Measurements from ENCODE around the gene RTCB. TPM values are rescaled to one million over a fixed set of nuclear protein-coding genes. Genes with fewer than 3 reads are reported as not detected.

RTCB gene
- total RNA-seq, 1 experiment from 2014 or later = 39.8 TPM

DNA sequence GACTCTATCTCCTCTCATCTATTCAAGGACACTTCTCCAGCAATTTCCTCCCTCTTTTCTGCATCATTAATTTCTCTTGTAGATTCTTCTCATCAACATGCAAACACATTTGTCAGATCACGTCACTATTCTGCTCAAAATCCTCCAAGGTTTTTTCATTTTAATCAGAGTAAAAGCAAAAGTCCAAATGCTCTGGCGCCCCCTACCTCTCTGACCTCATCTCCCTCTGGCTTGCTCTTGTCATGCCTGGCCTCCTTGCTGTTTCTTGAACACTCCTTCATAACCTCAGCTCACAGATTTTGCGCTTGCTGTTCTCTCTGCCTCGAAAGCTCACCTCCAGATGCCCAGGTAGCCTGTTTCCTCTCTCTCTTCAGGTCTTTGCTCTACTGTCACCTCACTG, 22.4 kb downstream of the RTCB start:
- no peaks in the 10 kb centered on the region for H3K79me2 ChIP-seq (ENCODE audit: low read length)
- peaks cover 50% of the 10 kb centered on the region; the same call in 1 of the 2 replicates for H3K36me3 ChIP-seq (ENCODE audit: insufficient read depth, low read length)
- no peak overlapping the region for H3K4me3 ChIP-seq (ENCODE audit: low read length)
- DNase-seq = peak; percentile 65
- no peaks in the 10 kb centered on the region for H3K4me1 ChIP-seq (ENCODE audit: low read length)
- no peak overlapping the region for H2AFZ ChIP-seq (ENCODE audit: low read length)
- no peaks in the 10 kb centered on the region for H3K9me2 ChIP-seq (replicated peaks; ENCODE audit: insufficient read depth, low read length)
- no peak overlapping the region for H3K27ac ChIP-seq (ENCODE audit: low read length)
- no peak overlapping the region for H3K9ac ChIP-seq (ENCODE audit: low read length)
- no peaks in the 10 kb centered on the region for H3K9me3 ChIP-seq (ENCODE audit: low read length)
- H4K20me1 ChIP-seq (ENCODE audit: insufficient read depth, low read depth, low read length) = 0 out of 2 replicates have a peak, but pooled peaks cover 4% of the 10 kb centered on the region
- no peaks in the 10 kb centered on the region for H3K27me3 ChIP-seq (ENCODE audit: low read length)
- no peak overlapping the region for H3K4me2 ChIP-seq (ENCODE audit: low read depth, low read length, poor library complexity, severe bottlenecking)

- H3K4me2 ChIP-seq (ENCODE audit: low read depth, low read length, poor library complexity, severe bottlenecking) = no peak overlapping the region
- H3K27me3 ChIP-seq (ENCODE audit: low read length) = no peaks in the 10 kb centered on the region
- H3K9me2 ChIP-seq (replicated peaks; ENCODE audit: insufficient read depth, low read length) = no peaks in the 10 kb centered on the region
- H3K36me3 ChIP-seq (ENCODE audit: insufficient read depth, low read length) = peaks cover 26% of the 10 kb centered on the region; the same call in 1 of the 2 replicates
- H3K4me1 ChIP-seq (ENCODE audit: low read length) = no peaks in the 10 kb centered on the region
- H4K20me1 ChIP-seq (ENCODE audit: insufficient read depth, low read depth, low read length) = 0 out of 2 replicates have a peak, but pooled peaks cover 4% of the 10 kb centered on the region
- no peak overlapping the region for H3K9ac ChIP-seq (ENCODE audit: low read length)
- no peaks in the 10 kb centered on the region for H3K9me3 ChIP-seq (ENCODE audit: low read length)
- H2AFZ ChIP-seq (ENCODE audit: low read length) = no peak overlapping the region
- DNase-seq = no peak
- H3K79me2 ChIP-seq (ENCODE audit: low read length) = no peaks in the 10 kb centered on the region
- H3K4me3 ChIP-seq (ENCODE audit: low read length) = no peak overlapping the region
- no peak overlapping the region for H3K27ac ChIP-seq (ENCODE audit: low read length)
Observed at GRCh38 chr22:32385681-32386080, 26.4 kb downstream of the RTCB start.

- no peak overlapping the region for H3K9ac ChIP-seq (ENCODE audit: low read length)
Observed at GRCh38 chr22:32380991-32381390, 31.1 kb downstream of the RTCB start.

DNA sequence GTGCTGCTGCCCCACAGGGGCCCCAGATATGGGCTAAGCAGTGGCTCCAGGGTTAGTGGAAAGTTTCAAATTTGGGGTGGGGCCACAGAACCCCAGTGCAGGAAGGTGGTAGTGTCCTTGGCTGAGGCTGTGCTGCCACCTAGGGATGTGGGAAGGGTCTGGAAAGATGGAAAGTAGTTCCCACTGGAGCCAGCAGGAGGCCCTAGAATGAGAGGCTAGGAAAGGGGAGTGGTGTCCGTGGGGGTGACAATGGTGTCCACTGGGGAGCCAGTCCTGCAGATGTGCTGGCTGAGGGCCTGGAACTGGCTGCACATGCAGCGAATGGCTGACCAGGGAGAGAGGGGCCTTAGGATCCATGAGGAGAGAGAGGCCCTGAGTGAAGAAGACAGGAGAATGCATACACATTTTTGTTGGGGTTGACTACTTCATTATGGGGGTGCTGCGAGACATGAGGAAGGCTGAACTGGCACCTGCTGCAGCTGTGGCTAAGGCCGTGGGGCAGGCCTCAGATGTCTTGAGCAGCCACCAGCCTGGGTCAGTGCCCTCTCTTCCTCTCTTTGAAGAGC, 33.3 kb downstream of the RTCB start:
- Histone ChIP-seq H3K9me2 (replicated peaks; ENCODE audit: insufficient read depth, low read length) (no peaks in the 10 kb centered on the region), H3K27me3 (ENCODE audit: low read length) (no peaks in the 10 kb centered on the region), H3K4me2 (ENCODE audit: low read depth, low read length, poor library complexity, severe bottlenecking) (no peak overlapping the region), H3K79me2 (ENCODE audit: low read length) (no peaks in the 10 kb centered on the region), H4K20me1 (ENCODE audit: insufficient read depth, low read depth, low read length) (no peaks in the 10 kb centered on the region), H3K4me3 (ENCODE audit: low read length) (no peak overlapping the region), H3K4me1 (ENCODE audit: low read length) (no peaks in the 10 kb centered on the region), H3K9ac (ENCODE audit: low read length) (no peak overlapping the region), H2AFZ (ENCODE audit: low read length) (no peak overlapping the region), H3K9me3 (ENCODE audit: low read length) (no peaks in the 10 kb centered on the region), H3K27ac (ENCODE audit: low read length) (no peak overlapping the region), H3K36me3 (ENCODE audit: insufficient read depth, low read length) (no peaks in the 10 kb centered on the region)
- peak; percentile 71 for DNase-seq

More at GRCh38 chr22:32380991-32381390, 31.1 kb downstream of the RTCB start:
- Histone ChIP-seq H3K4me3 (ENCODE audit: low read length) (no peak overlapping the region), H3K27ac (ENCODE audit: low read length) (no peak overlapping the region), H3K4me2 (ENCODE audit: low read depth, low read length, poor library complexity, severe bottlenecking) (no peak overlapping the region), H3K9me2 (replicated peaks; ENCODE audit: insufficient read depth, low read length) (no peaks in the 10 kb centered on the region), H2AFZ (ENCODE audit: low read length) (no peak overlapping the region), H3K4me1 (ENCODE audit: low read length) (no peaks in the 10 kb centered on the region), H3K27me3 (ENCODE audit: low read length) (no peaks in the 10 kb centered on the region), H4K20me1 (ENCODE audit: insufficient read depth, low read depth, low read length) (no peaks in the 10 kb centered on the region), H3K9me3 (ENCODE audit: low read length) (no peaks in the 10 kb centered on the region), H3K79me2 (ENCODE audit: low read length) (no peaks in the 10 kb centered on the region), H3K36me3 (ENCODE audit: insufficient read depth, low read length) (peaks cover 3% of the 10 kb centered on the region; the same call in 1 of the 2 replicates)
- DNase-seq = no peak

DNA sequence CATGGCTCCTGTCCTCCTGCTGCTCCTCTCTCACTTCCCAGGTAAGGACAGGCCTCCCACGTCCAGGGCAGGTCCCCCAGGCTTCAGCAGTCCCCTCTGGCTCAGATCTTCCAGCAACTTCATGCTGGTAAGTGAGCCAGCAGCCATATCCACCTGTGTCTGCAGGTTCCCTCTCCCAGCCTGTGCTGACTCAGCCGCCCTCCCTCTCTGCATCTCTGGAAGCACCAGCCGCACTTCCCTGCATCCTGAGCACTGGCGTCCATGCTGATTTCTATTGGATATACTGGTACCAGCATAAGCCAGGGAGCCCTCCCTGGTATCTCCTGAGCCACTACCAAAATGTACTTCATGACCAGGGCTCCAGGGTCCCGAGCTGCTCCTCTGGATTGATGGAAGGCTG, 35.4 kb downstream of the RTCB start:
- Histone ChIP-seq H3K4me2 (ENCODE audit: low read depth, low read length, poor library complexity, severe bottlenecking) (no peak overlapping the region), H3K9me2 (replicated peaks; ENCODE audit: insufficient read depth, low read length) (no peaks in the 10 kb centered on the region), H3K27me3 (ENCODE audit: low read length) (no peaks in the 10 kb centered on the region), H3K36me3 (ENCODE audit: insufficient read depth, low read length) (no peaks in the 10 kb centered on the region), H2AFZ (ENCODE audit: low read length) (no peak overlapping the region), H3K4me3 (ENCODE audit: low read length) (no peak overlapping the region), H3K27ac (ENCODE audit: low read length) (no peak overlapping the region), H3K4me1 (ENCODE audit: low read length) (no peaks in the 10 kb centered on the region), H3K9me3 (ENCODE audit: low read length) (no peaks in the 10 kb centered on the region), H3K9ac (ENCODE audit: low read length) (no peak overlapping the region), H4K20me1 (ENCODE audit: insufficient read depth, low read depth, low read length) (no peaks in the 10 kb centered on the region), H3K79me2 (ENCODE audit: low read length) (no peaks in the 10 kb centered on the region)
- DNase-seq = no peak

DNA sequence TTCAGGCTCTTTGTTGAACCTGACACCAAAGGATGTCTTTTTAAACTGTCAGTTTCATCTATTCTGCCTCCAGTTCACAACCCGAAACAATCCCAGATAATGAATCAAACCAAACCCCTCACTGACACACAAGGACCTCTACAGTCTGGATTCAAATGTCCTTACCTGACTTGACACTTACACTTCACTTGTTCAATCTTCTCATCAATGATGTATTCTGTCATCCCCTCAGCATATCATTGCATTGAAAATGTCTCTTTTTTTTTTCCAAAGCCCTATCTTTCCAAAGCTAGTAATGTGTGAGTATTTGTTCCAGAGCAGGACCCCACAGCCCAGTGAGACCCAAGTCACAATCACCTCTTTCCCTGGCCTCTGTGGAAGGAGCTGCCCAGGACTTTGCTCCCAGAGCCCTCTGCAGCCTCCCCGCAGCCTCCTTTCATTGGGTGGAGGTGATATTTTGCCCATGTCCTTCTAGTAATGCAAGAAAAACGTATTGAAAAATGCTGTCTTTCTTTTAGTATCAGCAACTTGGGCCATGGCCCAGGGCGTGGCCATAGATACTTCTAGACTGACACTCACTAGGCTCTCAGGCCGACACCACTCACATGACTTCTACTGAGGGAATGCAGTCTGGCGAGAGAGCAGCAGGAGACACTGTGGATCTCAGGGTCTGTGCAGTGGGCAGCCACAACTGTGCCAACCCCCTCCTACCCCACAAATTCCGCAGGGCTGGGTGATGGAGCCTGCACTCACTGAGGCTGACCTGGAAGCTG, 36.2 kb downstream of the RTCB start:
- Histone ChIP-seq H3K27ac (ENCODE audit: low read length) (no peak overlapping the region), H4K20me1 (ENCODE audit: insufficient read depth, low read depth, low read length) (no peaks in the 10 kb centered on the region), H3K4me2 (ENCODE audit: low read depth, low read length, poor library complexity, severe bottlenecking) (no peak overlapping the region), H3K9ac (ENCODE audit: low read length) (no peak overlapping the region), H2AFZ (ENCODE audit: low read length) (no peak overlapping the region), H3K36me3 (ENCODE audit: insufficient read depth, low read length) (no peaks in the 10 kb centered on the region), H3K79me2 (ENCODE audit: low read length) (no peaks in the 10 kb centered on the region), H3K4me3 (ENCODE audit: low read length) (no peak overlapping the region), H3K9me3 (ENCODE audit: low read length) (no peaks in the 10 kb centered on the region), H3K27me3 (ENCODE audit: low read length) (no peaks in the 10 kb centered on the region), H3K4me1 (ENCODE audit: low read length) (no peaks in the 10 kb centered on the region), H3K9me2 (replicated peaks; ENCODE audit: insufficient read depth, low read length) (no peaks in the 10 kb centered on the region)
- DNase-seq = no peak

DNA sequence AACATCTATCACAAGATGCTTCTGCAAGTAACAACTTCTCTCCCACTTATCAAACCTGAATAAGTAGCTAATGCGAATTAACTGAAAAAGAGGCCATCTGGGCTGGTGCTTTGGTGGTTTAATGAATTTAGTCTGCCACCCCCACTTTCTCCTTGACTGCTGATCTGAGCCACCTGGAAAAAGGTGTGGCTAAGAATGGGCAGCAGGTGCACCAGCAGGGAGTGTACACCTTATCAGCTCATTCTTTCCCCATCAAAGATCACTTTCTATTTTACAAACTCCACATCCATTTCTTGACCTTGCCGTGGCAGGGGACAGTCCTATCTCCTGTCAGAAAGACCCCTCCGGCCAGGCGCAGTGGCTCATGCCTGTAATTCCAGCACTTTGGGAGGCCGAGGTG, 47.8 kb downstream of the RTCB start:
- H3K27ac ChIP-seq (ENCODE audit: low read length) = no peak overlapping the region
- no peaks in the 10 kb centered on the region for H3K27me3 ChIP-seq (ENCODE audit: low read length)
- no peak for DNase-seq
- no peak overlapping the region for H3K4me2 ChIP-seq (ENCODE audit: low read depth, low read length, poor library complexity, severe bottlenecking)
- H3K4me3 ChIP-seq (ENCODE audit: low read length) = no peak overlapping the region
- no peaks in the 10 kb centered on the region for H3K36me3 ChIP-seq (ENCODE audit: insufficient read depth, low read length)
- H4K20me1 ChIP-seq (ENCODE audit: insufficient read depth, low read depth, low read length) = no peaks in the 10 kb centered on the region
- no peaks in the 10 kb centered on the region for H3K9me2 ChIP-seq (replicated peaks; ENCODE audit: insufficient read depth, low read length)
- no peak overlapping the region for H3K9ac ChIP-seq (ENCODE audit: low read length)
- H2AFZ ChIP-seq (ENCODE audit: low read length) = no peak overlapping the region
- H3K9me3 ChIP-seq (ENCODE audit: low read length) = no peaks in the 10 kb centered on the region
- H3K79me2 ChIP-seq (ENCODE audit: low read length) = no peaks in the 10 kb centered on the region
- H3K4me1 ChIP-seq (ENCODE audit: low read length) = no peaks in the 10 kb centered on the region

DNA sequence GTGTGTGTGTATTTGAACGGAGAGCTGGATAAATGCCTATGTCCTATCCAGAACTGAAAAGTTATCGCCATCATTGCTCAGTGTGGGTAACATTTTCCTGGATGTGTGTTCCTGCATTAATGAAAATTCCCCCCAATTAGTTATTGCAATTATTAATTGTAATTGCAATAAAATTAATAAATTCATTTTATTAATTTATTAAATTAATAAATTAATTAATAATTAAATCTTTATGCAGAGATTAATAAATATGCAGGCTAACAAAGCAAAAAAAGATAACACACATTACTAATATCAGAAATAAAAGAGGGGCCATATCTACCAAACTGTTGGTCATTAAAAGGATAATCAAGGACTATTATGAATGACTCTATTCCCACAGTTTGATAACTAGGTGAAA, 50.8 kb downstream of the RTCB start:
- H3K4me1 ChIP-seq (ENCODE audit: low read length) = no peaks in the 10 kb centered on the region
- no peak overlapping the region for H3K9ac ChIP-seq (ENCODE audit: low read length)
- no peaks in the 10 kb centered on the region for H4K20me1 ChIP-seq (ENCODE audit: insufficient read depth, low read depth, low read length)
- H3K9me3 ChIP-seq (ENCODE audit: low read length) = no peaks in the 10 kb centered on the region
- no peaks in the 10 kb centered on the region for H3K9me2 ChIP-seq (replicated peaks; ENCODE audit: insufficient read depth, low read length)
- no peak overlapping the region for H3K4me2 ChIP-seq (ENCODE audit: low read depth, low read length, poor library complexity, severe bottlenecking)
- DNase-seq = no peak
- H2AFZ ChIP-seq (ENCODE audit: low read length) = no peak overlapping the region
- H3K4me3 ChIP-seq (ENCODE audit: low read length) = no peak overlapping the region
- no peaks in the 10 kb centered on the region for H3K79me2 ChIP-seq (ENCODE audit: low read length)
- no peaks in the 10 kb centered on the region for H3K27me3 ChIP-seq (ENCODE audit: low read length)
- no peak overlapping the region for H3K27ac ChIP-seq (ENCODE audit: low read length)
- H3K36me3 ChIP-seq (ENCODE audit: insufficient read depth, low read length) = no peaks in the 10 kb centered on the region
